Cortex of kidney (tissue), 1 donor: ENCODE measurements around the gene SPATA3.
"Not testable (repeated sequence)": the region's sequence is repeated elsewhere in the genome, so short reads cannot be mapped to it uniquely, and the experiment has no call there.

Experiments
- DNase-seq: peaks from one replicate; lab custom pipeline; 2025; lab: John Stamatoyannopoulos, UW

Gene SPATA3

DNA sequence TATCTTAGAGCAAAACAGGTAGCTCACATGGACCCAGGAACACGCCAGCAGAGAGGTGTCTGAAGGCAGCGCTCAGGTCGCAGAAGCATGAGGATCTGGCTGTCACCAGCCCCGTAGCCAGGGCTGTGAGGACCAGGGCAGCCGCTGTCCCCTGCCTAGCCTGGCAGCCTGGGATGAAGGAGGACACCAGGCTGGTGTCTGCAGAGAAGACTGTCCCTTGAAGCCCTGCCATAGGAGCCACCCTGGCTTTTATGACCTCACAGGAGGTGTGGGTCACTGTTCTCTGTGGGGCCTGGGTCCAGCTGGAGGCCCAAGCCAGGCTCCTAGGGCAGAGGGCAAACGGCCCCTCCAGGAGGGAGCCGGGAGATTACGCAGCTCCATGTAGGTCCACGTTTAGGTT is at the start of gene SPATA3:
TSS of gene SPATA3 (plus strand) at position 301 of the 400 bp plus-strand sequence. CDS start 113 bp downstream, outside the sequence.
- DNase-seq, result no peak

GRCh38 chr2:230946429-230947234 is 49.3 kb upstream of the SPATA3 start:
- no peak for DNase-seq

DNA sequence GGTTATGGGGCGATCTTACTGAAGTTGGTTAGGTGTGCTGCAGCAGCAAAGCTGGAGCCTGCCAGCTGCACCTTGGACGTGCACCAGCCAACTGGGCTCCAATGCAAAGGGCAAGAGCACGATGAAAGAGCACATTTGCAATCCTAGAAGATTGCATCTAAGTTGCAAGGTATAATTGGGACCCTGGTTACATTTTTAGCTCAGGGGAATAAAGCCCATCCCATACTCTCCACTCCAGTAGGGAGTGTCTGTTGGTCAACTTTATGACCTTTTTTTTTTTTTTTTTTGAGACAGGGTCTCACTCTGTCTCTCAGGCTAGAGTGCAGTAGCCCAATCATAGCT is 48.7 kb upstream of the SPATA3 start:
- DNase-seq, result no peak

DNA sequence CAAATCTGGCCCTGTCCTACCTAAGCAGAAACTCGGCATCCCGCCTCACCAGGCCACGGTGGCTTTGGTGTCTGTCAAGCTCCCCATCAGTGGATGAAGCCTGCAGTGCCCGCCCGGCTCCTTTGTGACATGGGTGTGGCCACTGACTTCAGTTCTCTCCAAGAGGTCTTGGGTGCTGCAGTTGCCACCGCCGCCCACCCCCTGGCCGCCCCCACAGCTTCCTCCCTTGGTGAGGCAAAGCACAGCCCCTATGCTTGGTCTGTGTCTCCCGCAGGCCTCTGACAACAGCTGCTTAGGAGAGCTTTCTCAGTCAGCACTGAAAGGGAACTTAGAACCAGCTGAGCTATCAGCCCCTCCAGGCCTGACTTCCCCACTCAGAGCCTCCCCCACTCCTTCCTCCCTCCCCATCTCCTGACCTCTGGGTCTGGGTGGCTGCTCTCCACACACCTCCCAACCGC is 48.0 kb upstream of the SPATA3 start:
- DNase-seq, result no peak

GRCh38 chr2:230949966-230950873 is 45.7 kb upstream of the SPATA3 start:
- no peak for DNase-seq

DNA sequence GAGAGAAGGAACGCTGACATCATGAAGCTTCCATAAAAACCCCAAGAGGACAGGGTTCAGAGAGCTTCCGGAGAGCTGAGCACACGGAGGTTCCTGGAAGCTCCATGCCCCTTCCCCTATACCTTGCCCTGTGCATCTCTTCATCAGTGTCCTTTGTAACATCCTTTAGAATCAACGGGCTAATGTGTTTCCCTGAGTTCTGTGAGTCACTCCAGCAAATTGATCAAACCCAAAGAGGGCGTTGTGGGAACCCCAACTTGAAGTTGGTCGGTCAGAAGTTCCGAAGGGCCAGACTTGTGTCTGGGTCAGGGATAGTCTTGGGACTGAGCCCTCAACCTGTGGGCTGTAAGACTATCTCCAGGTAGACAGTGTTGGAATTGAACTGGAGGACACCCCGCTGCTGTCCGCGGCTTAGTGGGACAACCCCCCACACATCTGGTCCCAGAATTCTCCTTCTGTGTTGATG is 45.0 kb upstream of the SPATA3 start:
- DNase-seq, result no peak

DNA sequence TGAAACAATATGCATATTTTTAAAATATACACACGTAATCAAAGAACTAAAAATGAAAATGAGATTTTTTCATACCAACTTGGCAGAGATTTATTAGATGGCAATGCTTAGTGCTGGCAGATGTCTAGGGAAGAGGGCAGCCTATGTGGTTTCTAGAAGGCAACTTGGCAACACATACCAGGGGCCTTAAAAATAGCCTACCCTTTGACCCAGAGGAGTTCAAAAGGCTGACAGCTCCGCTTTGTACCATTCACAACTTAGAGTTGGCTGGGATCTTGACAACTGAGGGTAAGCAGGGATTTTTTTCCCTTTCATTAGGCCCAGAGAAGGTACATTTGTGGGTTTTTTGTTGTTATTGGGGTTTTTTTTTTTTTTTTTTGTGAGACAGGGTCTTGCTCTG is 44.5 kb upstream of the SPATA3 start:
- DNase-seq, result no peak

- DNase-seq, result no peak
Observed at GRCh38 chr2:230952226-230952956, 43.5 kb upstream of the SPATA3 start.

DNA sequence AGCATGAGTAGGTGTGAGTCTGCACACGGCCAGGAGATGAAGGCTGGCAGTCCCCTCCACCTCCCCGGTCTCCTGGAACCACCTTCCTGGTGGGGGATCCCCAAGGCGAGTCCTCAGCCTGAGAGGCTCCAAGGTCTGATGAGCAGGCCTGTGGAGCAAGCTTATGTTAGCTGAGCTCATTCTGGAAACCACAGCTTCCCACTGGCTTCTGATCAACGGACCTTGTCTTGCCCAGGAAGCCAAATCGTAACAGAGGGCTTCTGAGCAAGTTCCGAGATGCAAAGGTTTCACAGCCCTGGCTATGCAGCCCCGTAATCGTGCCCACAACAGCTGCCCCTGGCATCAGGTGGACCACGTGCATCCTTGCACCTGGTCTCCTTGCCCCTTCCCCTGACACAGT is 42.1 kb upstream of the SPATA3 start:
- DNase-seq, result no peak

- DNase-seq, result no peak
Observed at GRCh38 chr2:230954746-230955145, 41.2 kb upstream of the SPATA3 start.

DNA sequence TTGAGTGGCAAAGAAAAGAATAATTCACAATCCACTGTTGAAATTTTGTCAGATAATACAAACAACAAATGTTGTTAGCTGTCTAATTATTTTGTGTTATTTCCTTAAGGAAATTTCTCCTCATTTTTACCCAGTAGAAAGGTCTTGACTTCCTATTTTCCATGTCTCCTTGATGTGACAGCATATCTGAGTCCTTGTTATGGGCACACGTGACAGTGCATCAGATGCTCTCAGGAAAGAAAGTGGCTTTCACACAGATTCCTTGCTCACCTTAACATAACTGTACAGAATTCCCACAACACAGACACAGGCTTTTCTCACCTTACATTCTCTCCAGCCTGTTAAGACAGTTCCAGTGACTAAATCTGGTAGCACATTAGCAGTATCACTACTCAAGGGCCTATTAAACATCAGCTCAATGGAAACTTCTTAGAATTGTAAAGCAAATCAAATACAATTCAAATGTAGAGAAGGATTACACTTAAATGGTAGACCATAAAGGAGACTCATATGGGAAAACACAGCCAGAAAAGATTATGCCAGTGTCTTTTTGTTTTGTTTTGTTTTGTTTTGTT is 40.7 kb upstream of the SPATA3 start:
- no peak for DNase-seq

DNA sequence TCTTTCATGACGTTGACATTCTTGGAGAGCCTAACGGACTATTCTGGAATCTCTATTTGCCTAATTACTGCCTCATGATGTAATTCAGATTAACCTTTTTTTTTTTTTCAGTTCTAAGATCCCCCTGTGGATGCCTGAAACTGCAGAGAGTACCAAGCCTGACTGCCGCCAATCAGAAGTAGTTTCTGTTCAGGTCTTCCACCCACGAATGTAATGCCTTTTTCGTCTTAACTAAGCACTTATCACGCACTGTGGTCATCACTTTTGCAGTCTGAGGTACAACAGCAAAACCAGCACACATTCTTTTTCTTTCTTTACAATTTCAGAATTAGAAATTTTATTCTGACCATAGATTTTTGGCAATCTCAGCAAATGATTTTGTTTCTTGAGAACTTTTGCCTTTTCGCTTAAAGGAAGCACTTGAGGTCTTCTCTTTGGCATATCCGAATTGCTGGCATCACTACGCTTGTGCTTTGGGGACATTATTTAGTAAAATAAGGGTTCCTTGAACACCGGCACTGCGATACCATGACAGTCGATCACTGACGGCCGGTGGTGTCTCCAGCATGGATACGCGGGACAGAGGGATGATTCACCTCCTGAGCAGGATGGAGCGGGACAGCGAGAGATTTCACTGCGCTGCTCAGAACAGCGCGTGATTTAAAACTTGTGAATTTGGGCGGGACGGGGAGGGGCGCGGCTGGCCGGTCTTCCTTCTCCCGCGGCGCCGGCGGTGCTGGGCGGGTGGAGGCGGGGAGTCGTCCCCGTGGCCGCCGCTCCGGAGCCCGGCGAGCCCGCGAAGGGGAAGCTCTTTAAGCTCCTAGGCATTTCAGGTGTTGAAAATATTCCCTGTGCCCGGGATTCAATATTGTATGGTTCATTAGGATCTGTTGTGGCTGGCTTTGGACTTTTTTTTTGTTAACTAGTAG is 38.8 kb upstream of the SPATA3 start:
- DNase-seq, result no peak

DNA sequence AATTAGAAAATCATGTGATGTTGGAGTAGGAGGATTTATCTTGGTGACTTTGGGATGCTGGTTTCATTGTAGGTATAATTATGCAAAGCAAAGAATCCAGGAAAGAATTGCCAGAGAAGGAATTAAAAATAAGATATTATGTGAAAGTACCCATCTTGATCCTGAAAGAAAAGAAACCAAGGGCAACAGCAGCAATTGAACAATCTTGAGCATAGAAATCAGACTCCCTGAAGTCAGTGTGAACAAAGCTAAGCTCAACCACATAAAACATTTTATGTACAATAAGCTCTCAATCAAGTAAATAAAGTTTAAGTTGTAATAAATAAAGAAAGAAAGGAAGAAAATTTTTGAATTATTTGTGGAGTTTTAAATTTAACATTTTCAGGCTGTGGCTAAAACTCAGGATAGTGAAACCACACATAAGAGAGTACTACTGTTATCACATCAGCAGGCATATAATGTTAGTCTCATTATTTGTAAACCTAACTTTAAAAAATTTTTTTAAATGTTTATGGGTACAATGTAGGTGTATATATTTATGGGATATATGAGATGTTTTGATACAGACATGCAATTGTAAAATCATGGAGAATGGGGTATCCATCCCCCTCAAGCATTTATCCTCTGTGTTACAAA is 38.0 kb upstream of the SPATA3 start:
- no peak for DNase-seq

- no peak for DNase-seq
Observed at GRCh38 chr2:230958820-230959756, 36.8 kb upstream of the SPATA3 start.

DNA sequence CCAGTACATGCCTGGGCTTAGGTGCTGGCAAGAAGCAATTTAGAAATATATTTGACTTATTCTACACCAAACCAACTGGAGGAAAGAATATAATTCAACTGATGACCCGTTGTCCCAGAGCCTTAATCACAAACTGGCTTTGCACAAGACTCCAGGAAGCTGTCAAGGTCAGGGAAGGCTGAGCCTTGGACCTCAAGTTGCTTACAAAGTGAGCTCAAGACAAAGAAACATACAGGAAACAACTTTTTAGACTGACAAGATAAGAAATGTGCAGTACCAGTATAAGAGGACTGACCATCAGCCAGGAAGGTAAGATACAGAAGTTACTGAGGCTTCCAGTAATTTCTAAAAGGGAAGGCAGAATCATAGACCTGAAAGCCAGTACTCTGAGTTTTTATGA is 35.9 kb upstream of the SPATA3 start:
- no peak for DNase-seq

DNA sequence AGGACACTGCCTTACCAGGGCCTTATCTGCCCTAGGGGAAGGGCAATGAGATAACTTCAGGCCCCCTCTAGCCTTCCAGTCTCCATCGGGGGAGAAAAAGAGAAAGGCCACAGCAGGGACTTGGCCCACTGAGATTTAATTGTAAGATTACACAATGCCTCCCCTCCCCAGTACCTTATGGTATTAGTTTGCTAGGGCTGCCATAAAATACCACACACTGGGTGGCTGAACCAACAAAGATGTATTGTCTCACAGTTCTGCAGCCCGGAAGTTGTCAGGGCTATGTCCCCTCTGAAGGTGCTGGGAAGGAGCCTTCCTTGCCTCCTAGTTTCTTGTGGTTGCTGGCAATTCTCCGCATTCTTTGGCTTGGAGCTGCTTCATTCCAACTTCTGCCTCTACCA is 34.8 kb upstream of the SPATA3 start:
- DNase-seq, result no peak

DNA sequence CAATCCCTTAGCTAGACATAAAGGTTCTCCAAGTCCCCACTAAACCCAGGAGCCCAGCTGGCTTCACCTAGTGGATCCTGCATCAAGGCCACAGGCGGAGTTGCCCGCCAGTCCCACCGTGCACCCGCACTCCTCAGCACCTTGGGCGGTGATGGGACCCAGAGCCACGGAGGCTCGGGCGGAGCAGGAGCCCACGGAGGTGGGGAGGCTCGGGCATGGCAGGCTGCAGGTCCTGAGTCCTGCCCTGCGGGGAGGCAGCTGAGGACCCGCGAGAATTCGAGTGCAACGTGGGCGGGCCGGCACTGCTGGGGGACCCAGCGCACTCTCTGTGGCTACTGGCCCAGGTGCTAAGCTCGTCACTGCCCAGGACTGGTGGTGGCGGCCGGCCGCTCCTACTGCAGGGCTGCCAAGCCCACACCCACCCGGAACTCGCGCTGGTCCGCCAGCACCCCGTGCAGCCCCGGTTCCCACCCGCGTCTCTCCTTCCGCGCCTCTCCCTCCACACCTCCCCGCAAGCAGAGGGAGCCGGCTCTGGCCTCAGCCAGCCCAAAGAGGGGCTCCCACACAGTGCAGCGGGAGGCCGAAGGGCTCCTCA is 31.7 kb upstream of the SPATA3 start:
- no peak for DNase-seq

DNA sequence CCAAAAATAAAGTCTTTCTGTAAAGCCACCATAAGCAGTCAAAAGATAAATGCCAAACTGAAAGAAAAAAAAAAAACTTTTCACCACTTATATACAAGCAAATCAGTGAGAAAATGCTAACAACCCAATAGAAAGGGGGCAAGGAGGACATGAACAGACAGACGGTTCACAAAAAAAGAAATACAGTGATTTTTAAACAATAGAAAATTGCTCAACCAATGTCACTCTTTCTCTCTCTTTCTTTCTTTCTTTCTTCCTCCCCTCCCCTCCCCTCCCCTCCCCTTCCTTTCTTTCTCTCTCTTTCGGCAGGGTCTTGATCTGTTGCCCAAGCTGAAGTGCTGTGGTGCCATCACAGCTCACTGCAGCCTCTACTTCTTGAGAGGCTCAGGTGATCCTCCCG is 28.8 kb upstream of the SPATA3 start:
- DNase-seq, result no peak

DNA sequence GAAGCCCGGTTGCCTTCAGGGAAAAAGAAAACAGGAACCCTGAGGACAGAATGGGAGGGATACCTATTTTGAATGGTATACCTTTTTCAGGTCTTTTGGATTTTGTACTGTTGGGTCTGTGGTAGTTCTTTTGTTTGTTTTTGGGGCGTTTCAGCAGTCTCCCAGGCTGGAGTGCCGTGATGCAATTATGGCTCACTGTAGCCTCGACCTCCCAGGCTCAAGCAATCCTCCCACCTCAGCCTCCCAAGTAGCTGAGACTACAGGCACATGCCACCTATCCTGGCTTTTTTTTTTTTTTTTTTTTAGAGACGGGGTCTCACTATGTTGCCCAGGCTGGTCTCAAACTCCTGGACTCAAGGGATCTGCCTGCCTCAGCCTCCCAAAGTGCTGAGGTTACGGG is 27.6 kb upstream of the SPATA3 start:
- not testable (repeated sequence) for DNase-seq
